ENCODE results near the gene HAND2. TPM values are rescaled to one million over a fixed set of nuclear protein-coding genes. Genes with fewer than 3 reads are reported as not detected.

The HAND2 gene
- total RNA-seq (2022; extraction: Qiagen RNA extraction), result 0.32 to 0.66 TPM (median 0.50 TPM) in 5 replicates

GRCh38 chr4:173529477-173530325 lies at the start of gene HAND2:
Gene HAND2 (minus strand): TSS chr4:173530229. CDS start chr4:173529289, 940 bp downstream.

Other genes with a start within 250 kb of the HAND2 start
- 94.6 to 123 TPM (median 113 TPM) in 5 replicates for gene HMGB2, start 195.9 kb downstream of the HAND2 start, total RNA-seq (2022; extraction: Qiagen RNA extraction)
- gene SAP30, start 159.3 kb downstream of the HAND2 start, total RNA-seq (2022; extraction: Qiagen RNA extraction), result 22.4 to 25.4 TPM (median 24.3 TPM) in 5 replicates
- not detected in 5 replicates for gene SCRG1, start 131.1 kb downstream of the HAND2 start, total RNA-seq (2022; extraction: Qiagen RNA extraction)